Smooth muscle cell (in vitro differentiated cells): ENCODE data around the gene DNAH8. TPM values are rescaled to one million over a fixed set of nuclear protein-coding genes. Genes with fewer than 3 reads are reported as not detected.

ENCODE experiments used
- DNase-seq: peaks from one replicate; lab custom pipeline; 2025; ENCODE audit not compliant: unreplicated experiment; lab: John Stamatoyannopoulos, UW
- H2AFZ ChIP-seq: fragments of 200-600 bp; sonication (generic); 2 replicates; pipeline ENCODE4 v1.6.0; 2016; ENCODE audit warnings: antibody characterized with exemption, low read depth, mild to moderate bottlenecking
- H3F3A ChIP-seq: fragments of 200-600 bp; sonication (generic); 2 replicates; pipeline ENCODE4 v1.6.0; 2017; ENCODE audit warnings: antibody characterized with exemption, low read depth
- H3K27ac ChIP-seq: fragments of 200-600 bp; sonication (generic); 2 replicates; pipeline ENCODE4 v1.5.1; 2016; ENCODE audit warnings: low read depth, mild to moderate bottlenecking
- H3K27me3 ChIP-seq: fragments of 200-600 bp; sonication (generic); 2 replicates; pipeline ENCODE4 v1.6.1; 2016; ENCODE audit warnings: low read depth, mild to moderate bottlenecking
- H3K36me3 ChIP-seq: fragments of 200-600 bp; sonication (generic); 2 replicates; pipeline ENCODE4 v1.5.1; 2016; ENCODE audit warnings: low read depth
- H3K4me1 ChIP-seq: fragments of 200-600 bp; sonication (generic); 2 replicates; pipeline ENCODE4 v1.5.1; 2016; ENCODE audit warnings: low read depth
- H3K4me2 ChIP-seq: fragments of 200-600 bp; sonication (generic); 2 replicates; pipeline ENCODE4 v1.6.0; 2016; ENCODE audit warnings: mild to moderate bottlenecking
- H3K4me3 ChIP-seq: fragments of 200-600 bp; sonication (generic); 2 replicates; pipeline ENCODE4 v1.5.1; 2016; ENCODE audit warnings: mild to moderate bottlenecking
- H3K79me2 ChIP-seq: fragments of 200-600 bp; sonication (generic); 2 replicates; pipeline ENCODE4 v1.6.0; 2016; ENCODE audit warnings: low read depth, mild to moderate bottlenecking
- H3K9ac ChIP-seq: fragments of 200-600 bp; sonication (generic); 2 replicates; pipeline ENCODE4 v1.6.0; 2016; ENCODE audit warnings: low read depth
- H3K9me3 ChIP-seq: fragments of 200-600 bp; sonication (generic); replicated peaks from 2 replicates; pipeline ENCODE4 v1.5.1; 2016; ENCODE audit warnings: low read depth
- H4K20me1 ChIP-seq: fragments of 200-600 bp; sonication (generic); 2 replicates; pipeline ENCODE4 v1.6.0; 2016; ENCODE audit warnings: low read depth
- CTCF ChIP-seq: fragments of 200-600 bp; sonication (generic); IDR thresholded peaks from 2 replicates; pipeline ENCODE4 v1.5.1; 2017; ENCODE audit warnings: borderline replicate concordance, mild to moderate bottlenecking, antibody characterized with exemption; ENCODE audit not compliant: insufficient read depth, poor library complexity, severe bottlenecking
- WGBS: methylation state at CpG from one replicate; pipeline ENCODE4 v1.1.7; 2016; ENCODE audit warnings: low lambda C conversion rate; 5-methylcytosine and 5-hydroxymethylcytosine counted together
- polyA plus RNA-seq: library from polyadenylated mRNA; unstranded; fragments of >200 nt; fragmentation: Nextera tagmentation; extraction: Ambion mirVana; gene quantifications from 2 replicates; pipeline ENCODE4 v1.2.1, GENCODE V29; 2016
- small RNA-seq: library from RNA; depleted of rRNA; stranded (forward); fragments of <200 nt; gene quantifications from one replicate; pipeline ENCODE3, GENCODE V24; 2014
- total RNA-seq: library from RNA; depleted of rRNA; stranded (reverse); fragments of >200 nt; gene quantifications from 2 replicates; pipeline ENCODE4 v1.2.3, GENCODE V29; 2014

DNAH8 gene
- total and polyA plus RNA-seq, 2 experiments from 2014 or later: not detected

GRCh38 chr6:39077882-39078594 is 362.9 kb downstream of the DNAH8 start:
- DNase-seq: no peak
- no peaks in the 10 kb centered on the region for H3K4me1 ChIP-seq
- no peak overlapping the region for H3K27ac ChIP-seq
- H4K20me1 ChIP-seq: no peaks in the 10 kb centered on the region
- H3K4me2 ChIP-seq: no peak overlapping the region
- TF ChIP-seq CTCF: no peak
- no peak overlapping the region for H3K9ac ChIP-seq
- no peaks in the 10 kb centered on the region for H3K36me3 ChIP-seq
- no peak overlapping the region for H2AFZ ChIP-seq
- H3K79me2 ChIP-seq: no peaks in the 10 kb centered on the region
- H3K9me3 ChIP-seq: no peaks in the 10 kb centered on the region
- H3K27me3 ChIP-seq: peaks cover 4% of the 10 kb centered on the region
- 91% methylated on average over 11 of the region's 11 CpGs for WGBS
- H3F3A ChIP-seq: no peaks in the 10 kb centered on the region
- H3K4me3 ChIP-seq: no peak overlapping the region

- H3K4me1 ChIP-seq: no peaks in the 10 kb centered on the region
- H3K27ac ChIP-seq: no peak overlapping the region
- no peaks in the 10 kb centered on the region for H3K9me3 ChIP-seq
- H2AFZ ChIP-seq: no peak overlapping the region
- no peaks in the 10 kb centered on the region for H3K79me2 ChIP-seq
- 87% methylated on average over 3 of the region's 3 CpGs for WGBS
- no peaks in the 10 kb centered on the region for H3K36me3 ChIP-seq
- H3K4me2 ChIP-seq: no peak overlapping the region
- no peak overlapping the region for H3K4me3 ChIP-seq
- H4K20me1 ChIP-seq: no peaks in the 10 kb centered on the region
- no peak for TF ChIP-seq CTCF
- H3K27me3 ChIP-seq: no peaks in the 10 kb centered on the region
- no peak for DNase-seq
- no peaks in the 10 kb centered on the region for H3F3A ChIP-seq
- no peak overlapping the region for H3K9ac ChIP-seq
These were observed 363.6 kb downstream of the DNAH8 start for GRCh38 chr6:39078695-39079094.

GRCh38 chr6:39079197-39080125 is 364.4 kb downstream of the DNAH8 start:
- H3K27ac ChIP-seq: no peak overlapping the region
- H3K4me3 ChIP-seq: no peak overlapping the region
- no peaks in the 10 kb centered on the region for H4K20me1 ChIP-seq
- no peaks in the 10 kb centered on the region for H3K9me3 ChIP-seq
- no peak overlapping the region for H2AFZ ChIP-seq
- no peaks in the 10 kb centered on the region for H3F3A ChIP-seq
- no peak overlapping the region for H3K9ac ChIP-seq
- WGBS: 84% methylated on average over 8 of the region's 8 CpGs
- H3K4me1 ChIP-seq: no peaks in the 10 kb centered on the region
- no peak overlapping the region for H3K4me2 ChIP-seq
- no peak for TF ChIP-seq CTCF
- no peaks in the 10 kb centered on the region for H3K36me3 ChIP-seq
- DNase-seq: no peak
- no peaks in the 10 kb centered on the region for H3K79me2 ChIP-seq
- no peaks in the 10 kb centered on the region for H3K27me3 ChIP-seq

Small RNA genes lying within 50 kb of the gene (small RNA-seq; reads per million reads assigned to genes)
- gene AL034345.1 (not detected), gene RF00393 (not detected)

Other genes with a start within 250 kb of the DNAH8 start
- gene BTBD9, start 75.4 kb upstream of the DNAH8 start, total RNA-seq: 12.5 and 15.4 TPM in 2 replicates
- gene BTBD9, start 75.4 kb upstream of the DNAH8 start, polyA plus RNA-seq: 5.6 and 7.0 TPM in 2 replicates
- 204 and 224 TPM in 2 replicates for gene GLO1, start 12.2 kb upstream of the DNAH8 start, total RNA-seq
- gene GLO1, start 12.2 kb upstream of the DNAH8 start, polyA plus RNA-seq: 143 and 147 TPM in 2 replicates